Stomach (tissue), 9 donors: Measurements from ENCODE around the gene CLMP. TPM values are rescaled to one million over a fixed set of nuclear protein-coding genes. Genes with fewer than 3 reads are reported as not detected.
A peak's percentile ranks its signal among the peaks of the same experiment; 100 is the strongest.

Experiments used
- DNase-seq, 2 donors: peaks; one replicate each; pipeline versions ENCODE4 v3.0.0 to v3.0.0-alpha.2; 2013 to 2019
- H3K27ac ChIP-seq, 5 donors: fragments of 200-600 bp in 4 of 5; sonication (generic) in 4 of 5; one replicate each; pipeline ENCODE4 v1.5.1; 2013 to 2019; ENCODE audit warnings: mild to moderate bottlenecking in 1 of 5, moderate library complexity in 1 of 5
- H3K27me3 ChIP-seq, 3 donors: fragments of 200-600 bp; sonication (generic); one replicate each; pipeline ENCODE4 v1.5.1; 2017 to 2019; ENCODE audit warnings: mixed run types in 1 of 3
- H3K36me3 ChIP-seq, 4 donors: fragments of 200-600 bp; sonication (generic); 1 replicate in 3 of 4; 2 replicates in 1 of 4; pipeline ENCODE4 v1.5.1; 2016 to 2019
- H3K4me1 ChIP-seq, 4 donors: fragments of 200-600 bp; sonication (generic); one replicate each; pipeline ENCODE4 v1.5.1; 2016 to 2019
- H3K4me3 ChIP-seq, 4 donors: fragments of 200-600 bp; sonication (generic) in 3 of 4; one replicate each; pipeline ENCODE4 v1.5.1; 2016 to 2019; ENCODE audit warnings: mild to moderate bottlenecking in 1 of 4
- H3K9me3 ChIP-seq, 4 donors: fragments of 200-600 bp; sonication (generic); one replicate each; pipeline ENCODE4 v1.5.1; 2016 to 2019
- CTCF ChIP-seq, 7 experiments: fragments of 450-650 bp in 4 of 7; fragments of 200-600 bp in 3 of 7; sonication (generic) in 3 of 7; IDR thresholded peaks; one replicate each; pipeline ENCODE4 v1.5.1; 2016 to 2019; ENCODE audit warnings: antibody characterized with exemption in 7 of 7, control low read depth in 2 of 7, mild to moderate bottlenecking in 1 of 7
- EP300 ChIP-seq: sonication (generic); formaldehyde crosslinking; IDR thresholded peaks from one replicate; pipeline ENCODE4 v1.6.1; 2017; ENCODE audit warnings: antibody characterized with exemption
- POLR2A ChIP-seq, 4 donors: fragments of 450-650 bp; IDR thresholded peaks; one replicate each; pipeline ENCODE4 v1.6.1; 2016; ENCODE audit warnings: antibody characterized with exemption in 4 of 4, control low read depth in 2 of 4, mild to moderate bottlenecking in 1 of 4, moderate library complexity in 1 of 4
- POLR2AphosphoS5 ChIP-seq, 3 donors: sonication (generic); formaldehyde crosslinking; IDR thresholded peaks; one replicate each; pipeline ENCODE4 v1.6.1; 2016; ENCODE audit warnings: antibody characterized with exemption in 3 of 3
- WGBS, 5 donors: extraction: QIAGEN DNeasy Blood & Tissue Kit in 3 of 5; methylation state at CpG; one replicate each; pipeline versions ENCODE4 v1.1.5 to v1.1.7; 2013 to 2018; 5-methylcytosine and 5-hydroxymethylcytosine counted together
- intact Hi-C: fragments of 100-400 bp; cut with DNase I; formaldehyde crosslinking; loops from one replicate; pipeline ENCODE4 v1.15.1; 2023; ENCODE audit warnings: low total_unique reads
- polyA plus RNA-seq, 3 donors: library from polyadenylated mRNA; stranded (reverse); fragments of 200-250 nt; gene quantifications; one replicate each; pipeline ENCODE4 v1.2.3, GENCODE V29; 2013
- total RNA-seq, 5 donors: library from RNA; depleted of rRNA; stranded (reverse); fragments of >200 nt; gene quantifications; one replicate each; pipeline versions ENCODE4 v1.1.0 to v1.2.3, GENCODE V29; 2014 to 2016
- donor health status: healthy with polysubstance abuse.
- donor health status: Bipolar disorder and iron deficiency.
- donor health status: healthy.

The CLMP gene
- total and polyA plus RNA-seq, 8 donors = 4.9 to 81.2 (median 40.5) TPM

GRCh38 chr11:123179586-123179985 lies 15.5 kb downstream of the CLMP start:
- Histone ChIP-seq H3K4me1 (peaks cover 0 to 41% (median 8%) of the 10 kb centered on the region in 4 donors), H3K4me3 (no peak overlapping the region), H3K36me3 (no peaks in the 10 kb centered on the region), H3K27ac (peak overlapping the region in 1 of 5 donors; percentile 9), H3K27me3 (peaks cover 0 to 12% (median 0%) of the 10 kb centered on the region in 3 donors), H3K9me3 (no peaks in the 10 kb centered on the region)
- no peak for DNase-seq
- TF ChIP-seq POLR2A (IDR thresholded peaks at IDR 0.05) (no peak), POLR2AphosphoS5 (IDR thresholded peaks at IDR 0.05) (no peak), CTCF (IDR thresholded peaks at IDR 0.05) (no peak), EP300 (no peak)
- intact Hi-C loops = no loop called here
- 48 to 59% (median 50%) methylated on average over 2 of the region's 2 CpGs for WGBS, 5 donors

GRCh38 chr11:123178186-123178585 lies 16.9 kb downstream of the CLMP start:
- no peak overlapping the region for H3K4me3 ChIP-seq
- no peak for DNase-seq
- H3K9me3 ChIP-seq = no peaks in the 10 kb centered on the region
- intact Hi-C loops = no loop called here
- TF ChIP-seq POLR2AphosphoS5 (IDR thresholded peaks at IDR 0.05) = no peak
- TF ChIP-seq POLR2A (IDR thresholded peaks at IDR 0.05) = no peak
- TF ChIP-seq CTCF (IDR thresholded peaks at IDR 0.05) = no peak
- no peak for TF ChIP-seq EP300
- 89 to 100% (median 97%) methylated on average over 1 of the region's 1 CpG for WGBS, 5 donors
- H3K27ac ChIP-seq = no peak overlapping the region
- no peaks in the 10 kb centered on the region for H3K27me3 ChIP-seq
- peaks cover 0 to 47% (median 10%) of the 10 kb centered on the region in 4 donors for H3K4me1 ChIP-seq
- H3K36me3 ChIP-seq = no peaks in the 10 kb centered on the region

GRCh38 chr11:123176785-123177184 lies 18.3 kb downstream of the CLMP start:
- Histone ChIP-seq H3K27me3 (no peaks in the 10 kb centered on the region), H3K4me1 (peaks cover 0 to 45% (median 8%) of the 10 kb centered on the region in 4 donors), H3K36me3 (no peaks in the 10 kb centered on the region), H3K27ac (peak overlapping the region in 2 of 5 donors; percentile 10 to 74), H3K4me3 (no peak overlapping the region), H3K9me3 (no peaks in the 10 kb centered on the region)
- TF ChIP-seq POLR2A (IDR thresholded peaks at IDR 0.05) = no peak
- no peak for TF ChIP-seq CTCF (IDR thresholded peaks at IDR 0.05)
- no peak for TF ChIP-seq EP300
- no peak for TF ChIP-seq POLR2AphosphoS5 (IDR thresholded peaks at IDR 0.05)
- intact Hi-C loops = no loop called here
- no peak for DNase-seq
- WGBS, 5 donors = 59 to 86% (median 81%) methylated on average over 2 of the region's 2 CpGs

GRCh38 chr11:123174196-123175183 lies 20.6 kb downstream of the CLMP start:
- Histone ChIP-seq H3K4me1 (peaks cover 0 to 24% (median 6%) of the 10 kb centered on the region in 4 donors), H3K27me3 (no peaks in the 10 kb centered on the region), H3K27ac (peak overlapping the region in 4 of 5 donors; percentile 54 to 74 (median 66)), H3K4me3 (no peak overlapping the region), H3K9me3 (no peaks in the 10 kb centered on the region), H3K36me3 (no peaks in the 10 kb centered on the region)
- 48 to 68% (median 58%) methylated on average over 7 of the region's 7 CpGs for WGBS, 5 donors
- peak; percentile 63 to 83 (median 78) for TF ChIP-seq POLR2AphosphoS5 (IDR thresholded peaks at IDR 0.05)
- no peak for TF ChIP-seq POLR2A (IDR thresholded peaks at IDR 0.05)
- TF ChIP-seq CTCF (IDR thresholded peaks at IDR 0.05) = no peak
- no peak for TF ChIP-seq EP300
- DNase-seq = peak; percentile 39 to 81
- intact Hi-C loops = no loop called here
